GM21576 (cell line): ENCODE results near the gene COL4A1.

Experiments used
- ATAC-seq: cut with Tn5 transposase; IDR thresholded peaks from one replicate; pipeline ENCODE4 v1.9.1; 2021; ENCODE audit warnings: mild to moderate bottlenecking, moderate library complexity; ENCODE audit not compliant: unreplicated experiment

Gene COL4A1

GRCh38 chr13:110262508-110263291 lies 44.3 kb downstream of the COL4A1 start:
- no peak for ATAC-seq

DNA sequence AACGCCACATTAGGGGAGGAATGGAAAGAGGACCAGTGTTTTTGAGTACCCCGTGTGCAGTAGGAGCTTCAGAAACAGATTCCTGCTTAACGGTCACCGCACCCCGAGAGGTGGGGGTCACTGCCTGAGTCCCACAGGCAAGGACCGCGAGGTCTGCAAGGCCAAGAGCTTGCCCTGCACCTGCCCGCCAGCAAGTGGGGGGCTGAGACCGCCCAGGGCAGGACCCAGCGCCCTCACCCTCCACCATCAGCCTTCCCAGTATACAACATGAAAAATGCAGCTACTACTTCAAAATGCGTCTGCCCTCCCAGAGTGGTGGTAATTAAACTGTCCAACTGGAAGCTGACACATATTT lies 44.9 kb downstream of the COL4A1 start:
- no peak for ATAC-seq

DNA sequence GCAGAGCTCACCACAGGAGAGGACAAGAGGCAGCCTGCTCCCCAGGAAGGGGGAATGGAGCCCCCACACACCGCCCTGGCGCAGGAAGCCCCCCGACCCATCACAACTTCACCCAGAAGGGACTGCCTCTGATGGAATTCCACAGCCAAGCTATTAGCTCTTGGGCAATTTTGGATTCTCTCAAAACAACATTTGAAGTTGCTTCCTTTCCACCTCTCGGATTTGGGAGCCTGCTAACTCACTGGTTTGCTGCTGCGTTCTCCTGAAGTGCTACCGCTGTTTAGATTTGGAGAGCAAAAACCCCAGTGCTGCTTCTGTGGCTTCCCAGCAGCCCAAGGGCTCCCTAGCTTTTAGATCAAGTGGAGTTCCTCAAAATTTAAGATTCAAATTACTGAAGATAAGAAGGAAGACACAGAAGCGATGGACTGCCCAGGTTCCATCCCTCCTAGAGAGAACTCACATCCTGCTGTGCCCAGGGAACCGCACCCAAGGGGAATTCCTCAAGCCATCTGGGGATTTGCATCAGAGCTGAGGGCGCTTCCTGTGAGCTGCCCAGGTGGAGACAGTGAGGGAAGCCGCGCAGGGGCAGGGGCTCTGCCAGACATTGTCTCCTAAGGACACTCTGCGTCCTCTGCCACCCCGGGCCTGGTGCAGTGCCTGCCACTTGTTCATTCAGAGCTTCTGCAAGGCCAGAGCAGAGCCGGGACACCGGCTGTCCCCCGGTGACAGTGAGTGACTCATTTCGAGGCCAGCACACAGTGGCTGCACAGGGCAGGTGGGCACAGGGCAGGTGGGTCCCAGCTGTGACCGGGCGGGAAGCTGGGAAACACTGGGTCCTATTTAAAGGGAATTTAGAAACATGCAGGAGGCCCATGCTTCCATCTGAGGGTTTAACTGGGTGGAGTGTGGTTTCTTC lies 45.5 kb downstream of the COL4A1 start:
- no peak for ATAC-seq

DNA sequence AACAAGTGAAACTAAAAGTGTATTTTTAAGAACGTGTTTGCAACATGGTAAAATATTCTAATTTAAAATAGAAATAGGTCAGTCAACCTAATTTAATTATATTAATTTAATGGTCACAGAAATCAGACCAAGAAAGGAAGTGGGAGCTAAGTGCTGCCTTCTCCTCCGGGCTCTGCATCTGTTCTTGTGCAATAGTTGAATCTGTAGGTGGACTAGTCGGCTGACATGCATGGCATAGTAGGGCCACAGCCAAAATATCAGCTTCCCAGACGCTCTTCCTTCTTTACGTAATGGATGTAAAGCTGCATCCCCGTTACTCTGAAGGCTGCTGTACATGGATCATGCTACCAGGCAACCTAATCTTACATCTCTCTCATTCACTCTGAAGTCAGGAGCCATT lies 47.3 kb downstream of the COL4A1 start:
- ATAC-seq, result no peak

DNA sequence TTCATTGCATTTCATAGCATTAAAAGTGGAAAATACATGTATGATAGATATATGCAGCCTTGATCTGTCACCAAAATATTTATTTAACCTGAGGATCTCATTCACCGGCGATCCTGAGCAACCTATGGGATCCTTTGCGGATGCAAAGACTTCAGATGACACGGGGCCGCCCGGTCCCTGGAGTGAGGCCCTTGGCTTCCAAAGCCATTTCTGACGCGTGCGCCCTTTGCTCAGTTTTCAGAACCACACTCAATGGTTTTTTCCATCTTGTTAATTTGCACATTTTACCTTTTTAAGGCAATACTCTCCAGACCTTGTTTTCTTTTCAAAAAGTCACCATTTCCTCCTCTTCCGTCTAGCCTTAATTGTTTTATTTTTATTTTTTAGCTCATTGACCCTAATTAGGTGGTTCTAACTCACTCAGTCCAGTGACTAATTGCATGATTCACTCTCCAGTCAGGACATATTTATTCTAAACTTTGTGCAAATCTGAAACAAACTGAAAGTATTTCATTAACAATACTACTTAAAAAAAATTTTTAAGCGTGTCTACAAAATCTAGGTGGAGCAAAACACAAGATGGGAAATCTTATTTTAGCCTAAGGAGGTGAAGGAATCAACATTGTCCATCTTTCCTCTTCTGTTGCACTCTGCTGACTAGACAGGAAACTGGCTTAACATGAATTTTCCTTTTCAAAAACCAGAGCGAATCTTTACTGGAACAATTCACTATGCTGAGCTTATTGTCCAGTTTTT lies 47.9 kb downstream of the COL4A1 start:
- no peak for ATAC-seq

DNA sequence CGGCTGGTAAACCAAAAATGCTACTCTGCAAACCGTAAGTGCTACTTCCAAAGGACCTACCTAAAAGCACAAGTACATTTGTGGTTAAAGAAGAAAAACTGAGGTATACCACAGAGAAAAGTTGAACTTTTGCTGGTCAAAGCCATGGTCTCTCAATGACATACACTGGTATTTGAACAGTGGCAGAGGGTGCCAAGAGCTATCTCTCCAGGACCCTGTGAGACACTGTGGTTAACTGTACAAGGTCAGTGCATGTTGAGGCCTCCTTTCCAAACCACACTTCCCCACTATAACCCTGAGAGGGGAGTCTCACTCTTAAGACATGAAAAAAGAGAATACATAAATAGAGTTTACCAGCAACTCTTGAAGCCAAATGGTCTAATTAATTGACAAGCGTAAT lies 49.5 kb downstream of the COL4A1 start:
- no peak for ATAC-seq

DNA sequence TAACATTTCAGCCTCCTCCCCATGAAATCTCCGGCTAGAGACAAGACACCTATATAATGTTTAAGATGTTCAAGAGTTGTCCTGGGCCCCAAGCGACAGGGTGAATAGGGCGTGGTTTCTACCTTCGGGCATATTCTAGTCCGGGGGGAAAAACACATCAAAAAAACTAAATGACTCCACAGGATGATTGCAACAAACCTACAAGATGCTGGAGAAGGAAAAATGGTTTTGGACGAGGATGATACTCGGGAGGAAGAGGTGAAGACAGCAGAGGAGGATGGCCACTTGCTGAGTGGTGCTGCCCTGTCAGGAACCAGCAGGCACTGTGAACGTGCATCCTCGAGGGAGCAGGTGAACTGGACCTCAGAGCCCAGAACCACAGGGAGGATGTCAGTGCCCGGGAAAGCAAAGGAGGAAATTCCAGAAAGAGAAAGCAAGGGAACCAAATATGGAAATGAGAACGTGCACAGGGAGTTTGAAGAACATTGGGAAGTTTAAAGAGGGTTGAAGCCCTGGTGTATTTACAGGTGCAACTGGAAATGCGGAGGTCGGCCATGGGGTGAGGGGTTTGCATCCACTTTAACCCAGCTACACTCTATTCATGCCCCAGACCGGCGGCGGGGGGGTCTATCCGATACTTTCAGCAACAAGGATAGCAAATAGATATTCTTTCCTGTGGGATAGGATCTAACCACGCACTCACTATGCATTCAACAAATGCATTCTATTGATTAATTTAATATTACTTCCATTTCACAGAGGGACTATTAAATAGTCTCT lies 50.6 kb downstream of the COL4A1 start:
- ATAC-seq, result no peak

- ATAC-seq, result no peak
Observed at GRCh38 chr13:110254751-110255553, 52.0 kb downstream of the COL4A1 start.

- no peak for ATAC-seq
Observed at GRCh38 chr13:110254151-110254679, 52.7 kb downstream of the COL4A1 start.

DNA sequence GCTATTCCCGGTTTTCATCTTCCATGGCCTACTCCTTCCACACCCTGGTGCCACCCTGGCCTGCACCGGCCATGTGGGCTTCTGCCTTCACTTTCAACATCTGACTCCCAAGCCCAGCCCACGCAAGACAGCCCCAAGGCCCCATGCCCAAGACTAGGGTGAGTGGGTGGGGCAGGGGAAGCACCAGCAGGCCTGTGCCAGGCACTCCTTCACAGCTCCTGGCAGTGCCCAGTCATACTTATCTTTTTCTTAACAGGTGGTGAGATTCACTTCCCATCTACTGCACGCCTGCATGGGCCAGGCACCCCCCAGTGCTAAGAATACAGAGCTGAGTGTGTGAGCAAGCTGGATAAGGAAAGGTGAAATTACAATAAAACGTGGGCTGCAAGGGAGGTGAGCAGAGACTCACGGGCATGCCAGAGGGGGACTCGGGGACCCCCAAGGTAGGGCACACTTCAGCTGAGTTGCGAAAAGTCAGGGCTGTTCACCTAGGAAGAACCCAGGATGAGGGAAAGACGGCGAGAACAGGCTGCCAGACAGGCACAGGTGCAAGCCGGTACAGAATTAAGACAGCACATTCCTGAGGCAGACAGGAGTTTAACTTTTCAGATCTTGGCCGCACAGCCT lies 55.7 kb downstream of the COL4A1 start:
- no peak for ATAC-seq

GRCh38 chr13:110250258-110250891 lies 56.6 kb downstream of the COL4A1 start:
- ATAC-seq, result no peak

- ATAC-seq, result no peak
Observed at GRCh38 chr13:110249326-110249725, 57.6 kb downstream of the COL4A1 start.

- no peak for ATAC-seq
Observed at GRCh38 chr13:110248449-110249143, 58.4 kb downstream of the COL4A1 start.

DNA sequence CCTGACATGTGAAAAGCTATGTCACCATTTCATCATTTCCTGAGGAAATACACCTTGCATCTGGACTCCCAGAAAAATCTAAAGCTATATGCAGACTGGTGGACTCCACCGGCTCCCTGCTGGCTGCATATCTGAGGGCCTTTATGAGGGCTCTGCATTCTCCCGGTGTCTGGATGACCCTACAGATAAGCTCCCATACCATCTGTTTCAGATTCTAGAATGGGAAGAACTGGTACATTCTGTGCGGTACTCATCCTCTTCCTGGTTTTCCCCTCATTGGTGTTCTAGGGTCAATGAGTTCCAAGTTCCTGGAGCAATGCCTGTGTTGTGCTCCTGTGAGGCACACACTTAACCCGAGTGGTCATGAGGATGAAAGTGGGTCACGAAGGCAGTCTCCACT lies 60.4 kb downstream of the COL4A1 start:
- no peak for ATAC-seq

GRCh38 chr13:110245416-110245899 lies 61.5 kb downstream of the COL4A1 start:
- ATAC-seq, result no peak

DNA sequence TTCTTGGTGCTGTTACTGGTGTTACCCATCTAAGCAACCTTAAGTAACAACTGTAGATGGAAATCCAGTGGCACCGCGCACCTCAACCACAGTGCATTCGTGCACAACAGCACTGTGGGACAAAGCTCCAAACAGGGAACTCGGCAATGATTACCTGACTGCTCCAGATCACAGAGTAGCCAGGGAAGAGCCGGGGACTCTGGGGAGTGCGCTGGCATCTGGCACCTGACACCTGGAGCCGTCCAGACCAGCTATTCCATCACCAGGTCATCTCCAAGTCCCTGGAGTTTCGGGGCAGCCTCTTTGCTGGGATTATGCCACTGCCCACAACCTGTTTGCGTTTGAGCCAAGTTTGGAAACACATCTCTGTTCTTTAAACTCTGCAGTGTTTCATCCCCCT lies 62.0 kb downstream of the COL4A1 start:
- ATAC-seq, result no peak

DNA sequence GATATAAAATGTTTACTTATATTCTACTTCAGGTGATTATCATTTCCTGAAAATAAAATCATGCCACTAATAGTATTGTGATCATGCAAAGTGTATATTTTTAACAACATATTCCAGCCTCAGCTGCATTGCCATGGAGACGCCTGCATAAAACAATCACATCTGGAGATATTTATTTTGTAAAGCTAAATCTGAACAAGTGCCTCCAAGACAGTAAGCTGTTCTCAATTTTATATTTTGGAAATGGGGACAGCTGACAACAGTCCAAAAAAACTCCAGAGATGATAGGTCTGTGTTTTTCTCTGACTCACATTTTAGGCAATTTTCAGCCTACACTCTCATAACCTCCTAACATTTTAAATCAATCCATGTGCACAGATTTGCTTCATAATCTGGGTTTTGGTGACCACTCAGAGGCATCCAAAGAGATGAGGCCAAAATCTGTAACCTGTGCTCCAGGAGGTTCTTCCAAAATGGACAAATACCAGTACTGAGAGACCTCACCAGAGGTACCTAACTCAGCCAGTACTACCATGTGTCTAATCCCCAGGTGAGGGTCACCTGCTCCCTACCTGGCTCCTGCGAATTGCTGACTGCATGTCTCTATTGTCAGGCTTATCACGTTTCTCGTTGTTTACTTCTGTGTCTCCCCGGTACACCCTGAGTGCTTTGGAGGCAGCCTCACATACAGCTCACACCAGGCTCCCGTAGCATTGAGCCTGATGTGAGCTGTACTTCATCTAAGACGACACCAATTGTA lies 62.7 kb downstream of the COL4A1 start:
- ATAC-seq, result no peak
